ENCODE data around the gene KIF18A.

GRCh38 chr11:28140689-28141455 is 32.9 kb upstream of the KIF18A start:
- TF ChIP-seq POLR2AphosphoS5 (IDR thresholded peaks at IDR 0.05), result no peak
- TF ChIP-seq POLR2A (IDR thresholded peaks at IDR 0.05; ENCODE audit: low read depth), result no peak
